Activated naive CD8-positive, alpha-beta T cell treated with anti-CD3 and anti-CD28 coated beads for 36 hours (primary cell): ENCODE measurements around the gene CLCN7. TPM values are rescaled to one million over a fixed set of nuclear protein-coding genes. Genes with fewer than 3 reads are reported as not detected.

ENCODE experiments used
- DNase-seq: peaks from one replicate; pipeline ENCODE4 v3.0.0; 2021
- H3K27ac Mint-ChIP-seq: one replicate; pipeline ENCODE4 v1.8.0; 2022; ENCODE audit warnings: mild to moderate bottlenecking, moderate library complexity, mixed read lengths
- H3K27me3 Mint-ChIP-seq: one replicate; pipeline ENCODE4 v1.8.0; 2022; ENCODE audit warnings: mild to moderate bottlenecking, mixed read lengths
- H3K36me3 Mint-ChIP-seq: one replicate; pipeline ENCODE4 v1.8.0; 2021; ENCODE audit warnings: mild to moderate bottlenecking, mixed read lengths
- H3K4me1 Mint-ChIP-seq: one replicate; pipeline ENCODE4 v1.8.0; 2021; ENCODE audit warnings: mixed read lengths
- H3K4me3 Mint-ChIP-seq: one replicate; pipeline ENCODE4 v1.8.0; 2022; ENCODE audit warnings: mild to moderate bottlenecking, moderate library complexity, mixed read lengths
- H3K9me3 Mint-ChIP-seq: one replicate; pipeline ENCODE4 v1.8.0; 2022; ENCODE audit warnings: mixed read lengths
- total RNA-seq, 2 experiments: library from RNA; stranded (reverse); gene quantifications; one replicate each; pipeline ENCODE4 v1.2.3, GENCODE V29; 2021

The CLCN7 gene
- total RNA-seq, 2 experiments from 2014 or later = 45.0 to 48.8 TPM

DNA sequence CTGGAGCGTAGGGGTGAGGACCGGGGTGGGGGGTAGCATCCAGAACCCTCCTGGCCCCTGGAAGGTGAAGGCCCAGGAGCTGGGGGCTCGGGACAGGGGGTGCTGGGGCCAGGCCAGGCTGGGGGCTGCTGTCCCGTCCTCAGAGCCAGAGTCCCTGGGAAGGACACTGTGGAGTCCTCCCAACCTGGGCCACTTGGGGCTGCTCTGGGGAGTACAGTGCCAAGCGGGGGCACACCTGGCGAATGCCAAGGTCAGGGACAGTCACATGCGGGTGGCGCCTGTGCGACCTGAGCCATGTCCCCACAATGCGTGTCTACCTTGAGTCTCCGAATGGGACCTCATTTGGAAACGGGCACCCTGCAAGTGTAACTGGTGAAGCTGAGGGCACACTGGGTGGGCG is 45.2 kb downstream of the CLCN7 start:
- H3K27ac Mint-ChIP-seq = no peak overlapping the region
- H3K36me3 Mint-ChIP-seq = no peaks in the 10 kb centered on the region
- no peaks in the 10 kb centered on the region for H3K27me3 Mint-ChIP-seq
- no peak for DNase-seq
- no peaks in the 10 kb centered on the region for H3K4me1 Mint-ChIP-seq
- H3K4me3 Mint-ChIP-seq = no peak overlapping the region
- H3K9me3 Mint-ChIP-seq = no peaks in the 10 kb centered on the region

- H3K4me3 Mint-ChIP-seq = no peak overlapping the region
- no peak overlapping the region for H3K27ac Mint-ChIP-seq
- DNase-seq = no peak
- no peaks in the 10 kb centered on the region for H3K27me3 Mint-ChIP-seq
- H3K36me3 Mint-ChIP-seq = no peaks in the 10 kb centered on the region
- no peaks in the 10 kb centered on the region for H3K9me3 Mint-ChIP-seq
- H3K4me1 Mint-ChIP-seq = no peaks in the 10 kb centered on the region
Measured at GRCh38 chr16:1429012-1429411, 45.8 kb downstream of the CLCN7 start.

- H3K27me3 Mint-ChIP-seq = no peaks in the 10 kb centered on the region
- H3K27ac Mint-ChIP-seq = no peak overlapping the region
- H3K9me3 Mint-ChIP-seq = no peaks in the 10 kb centered on the region
- H3K4me1 Mint-ChIP-seq = no peaks in the 10 kb centered on the region
- DNase-seq = peak; percentile 72
- H3K4me3 Mint-ChIP-seq = no peak overlapping the region
- H3K36me3 Mint-ChIP-seq = no peaks in the 10 kb centered on the region
Measured at GRCh38 chr16:1428511-1428910, 46.3 kb downstream of the CLCN7 start.

- Mint-ChIP-seq H3K4me3 (no peak overlapping the region), H3K9me3 (no peaks in the 10 kb centered on the region), H3K36me3 (no peaks in the 10 kb centered on the region), H3K27ac (no peak overlapping the region), H3K27me3 (no peaks in the 10 kb centered on the region), H3K4me1 (no peaks in the 10 kb centered on the region)
- no peak for DNase-seq
Measured at GRCh38 chr16:1427473-1428461, 47.1 kb downstream of the CLCN7 start.

GRCh38 chr16:1426734-1427471 is 47.9 kb downstream of the CLCN7 start:
- Mint-ChIP-seq H3K9me3 (peaks cover 5% of the 10 kb centered on the region), H3K36me3 (no peaks in the 10 kb centered on the region), H3K27ac (no peak overlapping the region), H3K4me3 (no peak overlapping the region), H3K4me1 (peaks cover 4% of the 10 kb centered on the region), H3K27me3 (no peaks in the 10 kb centered on the region)
- no peak for DNase-seq

- Mint-ChIP-seq H3K27me3 (no peaks in the 10 kb centered on the region), H3K27ac (no peak overlapping the region), H3K36me3 (no peaks in the 10 kb centered on the region), H3K9me3 (peaks cover 5% of the 10 kb centered on the region), H3K4me3 (no peak overlapping the region), H3K4me1 (peaks cover 11% of the 10 kb centered on the region)
- no peak for DNase-seq
Measured at GRCh38 chr16:1425616-1426370, 49.0 kb downstream of the CLCN7 start.

DNA sequence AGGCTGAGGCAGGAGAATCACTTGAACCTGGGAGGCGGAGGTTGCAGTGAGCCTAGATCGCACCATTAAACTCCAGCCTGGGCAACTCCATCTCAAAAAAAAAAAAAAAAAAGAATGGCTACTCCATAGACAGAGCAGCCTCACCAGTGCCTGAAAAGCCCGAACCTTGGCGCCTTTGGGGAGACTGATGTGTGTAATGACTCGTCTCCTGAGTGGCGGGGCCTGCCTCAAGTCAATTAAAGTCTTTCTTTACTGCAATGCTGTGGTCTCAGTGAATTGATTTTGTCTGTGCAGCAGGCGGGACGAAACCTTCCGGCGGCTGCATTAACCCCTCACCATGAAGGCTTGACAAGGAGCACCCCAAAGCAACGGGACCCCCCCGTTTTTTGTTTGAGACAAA is 50.8 kb downstream of the CLCN7 start:
- no peak for DNase-seq
- Mint-ChIP-seq H3K4me3 (no peak overlapping the region), H3K4me1 (peaks cover 12% of the 10 kb centered on the region), H3K9me3 (peaks cover 5% of the 10 kb centered on the region), H3K27ac (no peak overlapping the region), H3K27me3 (no peaks in the 10 kb centered on the region), H3K36me3 (peaks cover 5% of the 10 kb centered on the region)

DNA sequence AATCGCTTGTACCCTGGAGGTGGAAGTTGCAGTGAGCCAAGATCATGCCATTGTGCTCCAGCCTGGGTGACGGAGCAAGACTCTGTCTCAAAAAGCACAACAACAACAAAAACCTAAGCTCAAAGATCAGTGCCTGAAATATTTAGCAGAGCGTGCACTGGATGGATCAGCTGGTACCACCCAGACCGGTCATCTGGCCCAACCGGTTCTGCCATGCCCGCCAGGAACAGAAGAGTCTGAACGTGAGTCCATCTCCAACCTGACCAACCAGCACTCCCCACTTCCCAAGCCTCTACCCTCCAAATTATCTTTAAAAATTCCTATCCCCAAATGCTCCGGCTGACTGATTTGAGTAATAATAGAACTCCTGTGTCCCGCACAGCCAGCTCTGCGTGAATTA is 52.8 kb downstream of the CLCN7 start:
- peaks cover 19% of the 10 kb centered on the region for H3K4me1 Mint-ChIP-seq
- H3K36me3 Mint-ChIP-seq = peaks cover 5% of the 10 kb centered on the region
- H3K27me3 Mint-ChIP-seq = no peaks in the 10 kb centered on the region
- peaks cover 5% of the 10 kb centered on the region for H3K9me3 Mint-ChIP-seq
- no peak for DNase-seq
- H3K27ac Mint-ChIP-seq = peak overlapping the region; percentile 98
- peak overlapping the region; percentile 87 for H3K4me3 Mint-ChIP-seq

- Mint-ChIP-seq H3K4me1 (peaks cover 25% of the 10 kb centered on the region), H3K27ac (peak overlapping the region; percentile 98), H3K9me3 (peaks cover 5% of the 10 kb centered on the region), H3K4me3 (peak overlapping the region; percentile 87), H3K36me3 (peaks cover 5% of the 10 kb centered on the region), H3K27me3 (no peaks in the 10 kb centered on the region)
- no peak for DNase-seq
Measured at GRCh38 chr16:1420111-1420539, 54.7 kb downstream of the CLCN7 start.

- H3K27ac Mint-ChIP-seq = peak overlapping the region; percentile 29
- peak overlapping the region; percentile 4 for H3K4me3 Mint-ChIP-seq
- no peaks in the 10 kb centered on the region for H3K27me3 Mint-ChIP-seq
- no peaks in the 10 kb centered on the region for H3K9me3 Mint-ChIP-seq
- no peak for DNase-seq
- H3K4me1 Mint-ChIP-seq = peaks cover 27% of the 10 kb centered on the region
- H3K36me3 Mint-ChIP-seq = peaks cover 5% of the 10 kb centered on the region
Measured at GRCh38 chr16:1416521-1416941, 58.3 kb downstream of the CLCN7 start.

DNA sequence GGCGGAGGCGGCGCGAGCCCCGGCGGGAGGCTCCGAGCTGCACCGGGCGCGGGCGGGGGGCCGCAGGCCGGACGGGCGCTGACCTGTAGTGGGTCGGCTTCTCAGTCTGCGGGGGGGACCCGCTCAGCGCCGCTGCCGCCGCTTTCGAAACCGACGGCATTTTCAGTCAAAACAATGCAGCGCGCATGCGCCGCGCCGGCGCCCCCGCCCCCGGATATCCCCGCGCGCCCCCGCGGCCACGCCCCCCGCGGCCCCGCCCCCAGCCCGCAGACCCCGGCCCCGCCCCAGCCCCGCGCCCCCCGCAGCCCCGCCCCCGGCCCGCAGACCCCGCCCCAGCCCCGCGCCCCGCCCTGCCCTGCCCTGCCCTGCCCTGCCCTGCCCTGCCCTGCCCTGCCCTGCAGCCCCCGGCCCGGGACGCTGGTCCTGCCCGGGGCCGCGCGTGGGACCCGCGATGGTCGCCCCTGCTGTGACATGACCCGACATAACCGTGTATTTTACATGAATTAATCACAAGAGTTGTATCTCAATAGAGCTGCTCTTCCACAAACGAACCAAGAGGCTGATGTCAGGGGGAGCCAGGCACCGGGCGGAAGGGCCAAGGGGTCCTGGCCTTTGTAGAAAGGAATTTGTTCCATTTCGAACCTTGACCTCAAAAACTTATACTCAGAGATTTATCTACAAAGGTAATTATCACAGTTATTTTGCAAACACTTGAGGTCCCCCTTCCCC is 60.1 kb downstream of the CLCN7 start, which contains the start of gene UNKL:
UNKL (minus strand) TSS at position 173 of the 729 bp plus-strand sequence; CDS start at position 160, 13 bp downstream.
- Mint-ChIP-seq H3K9me3 (no peaks in the 10 kb centered on the region), H3K4me1 (peaks cover 23% of the 10 kb centered on the region), H3K36me3 (peaks cover 2% of the 10 kb centered on the region), H3K27ac (peak within 1 kb of the TSS; percentile 84), H3K27me3 (no peaks in the 10 kb centered on the region), H3K4me3 (peak within 1 kb of the TSS; percentile 83)
- peak; percentile 80 for DNase-seq

DNA sequence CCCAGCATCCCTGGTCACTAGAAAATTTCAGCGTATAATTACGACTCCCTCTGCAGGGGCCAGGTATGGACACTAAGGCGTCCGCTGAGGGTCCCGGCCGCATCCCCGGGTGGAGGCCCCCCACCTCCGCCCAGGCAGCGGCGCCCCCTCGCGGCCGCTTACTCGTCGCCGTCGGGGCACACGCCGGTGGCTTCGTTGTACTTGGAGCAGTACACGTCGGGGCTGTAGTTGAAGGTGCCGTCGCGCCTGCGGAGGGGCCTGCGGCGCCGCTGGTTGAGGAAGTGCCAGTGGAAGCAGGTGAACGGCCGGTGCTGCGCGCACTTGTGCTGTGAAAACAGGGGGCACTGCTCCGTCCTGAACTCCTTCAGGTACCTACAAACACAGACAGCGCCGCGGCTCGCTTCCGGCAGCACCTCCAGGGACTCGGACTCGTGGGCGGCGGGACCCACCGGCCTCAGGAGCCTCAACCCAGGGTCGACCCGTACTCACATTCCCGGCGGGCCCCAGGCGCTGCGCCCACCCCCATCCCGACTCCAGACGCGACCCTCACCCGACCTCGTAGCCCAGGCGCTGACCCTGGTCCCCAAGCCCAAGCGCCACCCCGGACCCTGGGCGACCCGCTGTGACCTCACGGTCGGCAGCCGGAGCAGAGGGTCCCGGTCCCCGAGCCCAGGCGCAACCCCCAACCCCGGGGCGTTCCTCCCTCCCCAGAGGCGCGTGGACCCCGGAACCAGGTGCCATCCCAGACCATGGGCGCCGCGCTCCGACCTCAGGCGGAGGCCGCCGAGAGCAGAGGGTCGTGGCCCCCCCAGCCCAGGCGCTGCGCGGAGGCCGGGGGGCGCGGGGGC is 60.9 kb downstream of the CLCN7 start:
- H3K36me3 Mint-ChIP-seq = no peaks in the 10 kb centered on the region
- DNase-seq = peak; percentile 80
- no peaks in the 10 kb centered on the region for H3K27me3 Mint-ChIP-seq
- H3K4me3 Mint-ChIP-seq = peak overlapping the region; percentile 83
- peaks cover 24% of the 10 kb centered on the region for H3K4me1 Mint-ChIP-seq
- H3K27ac Mint-ChIP-seq = peak overlapping the region; percentile 84
- no peaks in the 10 kb centered on the region for H3K9me3 Mint-ChIP-seq

DNA sequence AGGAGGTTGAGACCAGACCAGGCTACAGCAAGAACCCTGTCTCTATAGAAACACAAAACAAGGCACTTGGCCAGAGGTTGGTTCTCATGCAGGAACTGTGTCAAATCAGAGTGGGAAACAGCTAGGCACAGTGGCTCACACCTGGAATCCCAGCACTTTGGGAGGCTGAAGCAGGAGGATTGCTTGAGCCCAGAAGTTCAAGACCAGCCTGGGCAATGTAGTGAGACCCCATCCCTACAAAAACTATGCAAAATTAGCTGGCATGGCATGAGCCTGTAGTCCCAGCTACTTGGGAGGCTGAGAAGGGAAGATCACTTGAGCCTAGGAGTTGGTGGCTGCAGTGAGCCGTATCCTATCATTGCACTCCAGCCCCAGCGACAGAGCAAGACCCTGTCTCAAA is 62.0 kb downstream of the CLCN7 start:
- H3K4me3 Mint-ChIP-seq = no peak overlapping the region
- no peaks in the 10 kb centered on the region for H3K9me3 Mint-ChIP-seq
- H3K4me1 Mint-ChIP-seq = peaks cover 22% of the 10 kb centered on the region
- H3K27ac Mint-ChIP-seq = no peak overlapping the region
- no peaks in the 10 kb centered on the region for H3K27me3 Mint-ChIP-seq
- no peak for DNase-seq
- no peaks in the 10 kb centered on the region for H3K36me3 Mint-ChIP-seq
